Measurements from ENCODE around the gene PVR.
"Not testable (repeated sequence)": the region's sequence is repeated elsewhere in the genome, so short reads cannot be mapped to it uniquely, and the experiment has no call there.

The PVR gene

GRCh38 chr19:44706506-44707236, 63.0 kb downstream of the PVR start:
- no peak for TF ChIP-seq CTCF (IDR thresholded peaks at IDR 0.05; ENCODE audit: low read depth, low read length)
- H3K9me3 ChIP-seq: no peaks in the 10 kb centered on the region
- H3K4me3 ChIP-seq (ENCODE audit: low read depth, low read length): no peak overlapping the region
- H3K36me3 ChIP-seq: no peaks in the 10 kb centered on the region
- H3K4me1 ChIP-seq: no peaks in the 10 kb centered on the region
- no peaks in the 10 kb centered on the region for H3K27me3 ChIP-seq
- DNase-seq: no peak

DNA sequence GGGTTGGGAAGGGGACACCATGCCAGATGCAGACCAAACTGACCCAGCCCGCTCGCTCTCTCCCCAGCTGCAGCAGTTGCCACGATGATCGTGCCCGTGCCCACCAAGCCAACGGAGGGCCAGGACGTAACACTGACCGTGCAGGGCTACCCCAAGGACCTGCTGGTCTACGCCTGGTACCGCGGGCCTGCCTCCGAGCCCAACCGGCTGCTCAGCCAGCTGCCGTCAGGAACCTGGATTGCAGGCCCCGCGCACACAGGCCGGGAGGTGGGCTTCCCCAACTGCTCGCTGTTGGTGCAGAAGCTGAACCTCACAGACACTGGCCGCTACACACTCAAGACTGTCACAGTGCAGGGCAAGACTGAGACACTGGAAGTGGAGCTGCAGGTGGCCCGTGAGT, 64.1 kb downstream of the PVR start:
- Histone ChIP-seq H3K4me1 (no peaks in the 10 kb centered on the region), H3K27me3 (no peaks in the 10 kb centered on the region), H3K4me3 (ENCODE audit: low read depth, low read length) (no peak overlapping the region), H3K9me3 (no peaks in the 10 kb centered on the region), H3K36me3 (no peaks in the 10 kb centered on the region)
- DNase-seq: no peak
- TF ChIP-seq CTCF (IDR thresholded peaks at IDR 0.05; ENCODE audit: low read depth, low read length): no peak

- Histone ChIP-seq H3K27me3 (no peaks in the 10 kb centered on the region), H3K4me1 (no peaks in the 10 kb centered on the region), H3K4me3 (ENCODE audit: low read depth, low read length) (no peak overlapping the region), H3K36me3 (no peaks in the 10 kb centered on the region), H3K9me3 (no peaks in the 10 kb centered on the region)
- DNase-seq: no peak
- TF ChIP-seq CTCF (IDR thresholded peaks at IDR 0.05; ENCODE audit: low read depth, low read length): no peak
Measured at GRCh38 chr19:44708940-44709339, 65.2 kb downstream of the PVR start.

DNA sequence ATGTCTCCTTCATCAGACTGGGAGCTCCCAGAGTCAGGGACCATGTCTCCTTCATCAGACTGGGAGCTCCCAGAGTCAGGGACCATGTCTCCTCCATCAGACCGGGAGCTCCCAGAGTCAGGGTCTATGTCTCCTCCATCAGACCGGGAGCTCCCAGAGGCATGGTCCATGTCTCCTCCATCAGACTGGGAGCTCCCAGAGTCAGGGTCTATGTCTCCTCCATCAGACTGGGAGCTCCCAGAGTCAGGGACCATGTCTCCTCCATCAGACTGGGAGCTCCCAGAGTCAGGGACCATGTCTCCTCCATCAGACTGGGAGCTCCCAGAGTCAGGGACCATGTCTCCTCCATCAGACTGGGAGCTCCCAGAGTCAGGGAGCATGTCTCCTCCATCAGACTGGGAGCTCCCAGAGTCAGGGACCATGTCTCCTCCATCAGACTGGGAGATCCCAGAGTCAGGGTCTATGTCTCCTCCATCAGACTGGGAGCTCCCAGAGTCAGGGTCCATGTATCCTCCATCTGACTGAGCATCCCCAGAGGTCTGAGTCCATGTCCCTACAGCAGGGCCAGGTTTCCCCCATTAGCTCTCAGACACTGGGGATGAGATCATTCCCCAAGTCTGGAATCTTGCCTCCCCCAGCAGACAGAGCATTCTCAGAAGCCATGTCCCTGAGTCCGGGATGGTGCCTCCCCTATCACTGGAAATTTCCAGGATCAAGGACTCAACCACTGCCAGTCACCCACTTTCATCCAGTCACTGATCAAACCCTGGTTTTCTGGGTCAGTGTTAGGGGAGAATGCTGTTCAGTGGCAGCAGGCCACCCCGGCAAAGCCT, 65.9 kb downstream of the PVR start:
- H3K36me3 ChIP-seq; DNase-seq; H3K27me3 ChIP-seq; H3K9me3 ChIP-seq; H3K4me1 ChIP-seq; H3K4me3 ChIP-seq (ENCODE audit: low read depth, low read length): not testable (repeated sequence)

GRCh38 chr19:44710483-44710882, 66.8 kb downstream of the PVR start:
- Histone ChIP-seq H3K4me1 (no peaks in the 10 kb centered on the region), H3K27me3 (no peaks in the 10 kb centered on the region), H3K4me3 (ENCODE audit: low read depth, low read length) (no peak overlapping the region), H3K36me3 (no peaks in the 10 kb centered on the region), H3K9me3 (no peaks in the 10 kb centered on the region)
- no peak for TF ChIP-seq CTCF (IDR thresholded peaks at IDR 0.05; ENCODE audit: low read depth, low read length)
- no peak for DNase-seq

- no peak for TF ChIP-seq CTCF (IDR thresholded peaks at IDR 0.05; ENCODE audit: low read depth, low read length)
- Histone ChIP-seq H3K4me3 (ENCODE audit: low read depth, low read length) (no peak overlapping the region), H3K9me3 (no peaks in the 10 kb centered on the region), H3K36me3 (no peaks in the 10 kb centered on the region), H3K27me3 (no peaks in the 10 kb centered on the region), H3K4me1 (no peaks in the 10 kb centered on the region)
- no peak for DNase-seq
Measured at GRCh38 chr19:44712864-44713515, 69.3 kb downstream of the PVR start.
